Measurements from ENCODE around the gene DENND2D.

- no peak for TF ChIP-seq CTCF (IDR thresholded peaks at IDR 0.05)
- TF ChIP-seq POLR2AphosphoS5 (IDR thresholded peaks at IDR 0.05): no peak
Measured at GRCh38 chr1:111148376-111148881, 52.0 kb downstream of the DENND2D start.
